ENCODE results near the gene CARMIL1. TPM values are rescaled to one million over a fixed set of nuclear protein-coding genes. Genes with fewer than 3 reads are reported as not detected.

Gene CARMIL1
- total RNA-seq, 1 experiment from 2014 or later, result 25.2 TPM

DNA sequence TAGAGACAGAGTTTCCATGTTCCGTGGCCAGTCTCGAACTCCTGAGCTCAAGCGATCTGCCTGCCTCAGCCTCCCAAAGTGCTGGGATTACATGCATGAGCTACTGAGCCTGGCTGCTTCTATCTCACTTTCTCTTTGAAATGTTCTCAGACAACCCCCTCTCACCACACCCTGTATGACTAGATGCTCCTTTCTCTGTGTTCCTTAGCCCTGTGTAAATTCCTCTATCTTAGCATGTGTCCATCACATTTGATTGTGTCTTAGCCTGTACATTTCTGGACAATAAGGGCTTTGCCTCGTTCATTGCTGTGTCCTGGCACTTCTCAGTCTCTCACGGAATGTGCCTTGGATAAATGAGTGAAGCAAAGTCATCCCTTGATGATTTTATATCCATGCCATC lies 204.8 kb downstream of the CARMIL1 start:
- H3K36me3 Mint-ChIP-seq (ENCODE audit: insufficient read depth, unreplicated experiment), result peaks cover 32% of the 10 kb centered on the region
- H3K4me1 Mint-ChIP-seq (ENCODE audit: insufficient read depth, unreplicated experiment), result no peaks in the 10 kb centered on the region
- BruUV-seq (replicated peaks), result no TSS peak
- no peaks in the 10 kb centered on the region for H3K9me3 Mint-ChIP-seq (ENCODE audit: unreplicated experiment)
- H3K4me3 Mint-ChIP-seq (ENCODE audit: unreplicated experiment), result no peak overlapping the region
- CTCF ChIA-PET, result interaction anchor here (1.3 kb wide), 1 partner anchor 218 kb away, joined by 4 read pairs; no protein-coding TSS in a partner anchor
- TF ChIP-seq, protein P1, sequence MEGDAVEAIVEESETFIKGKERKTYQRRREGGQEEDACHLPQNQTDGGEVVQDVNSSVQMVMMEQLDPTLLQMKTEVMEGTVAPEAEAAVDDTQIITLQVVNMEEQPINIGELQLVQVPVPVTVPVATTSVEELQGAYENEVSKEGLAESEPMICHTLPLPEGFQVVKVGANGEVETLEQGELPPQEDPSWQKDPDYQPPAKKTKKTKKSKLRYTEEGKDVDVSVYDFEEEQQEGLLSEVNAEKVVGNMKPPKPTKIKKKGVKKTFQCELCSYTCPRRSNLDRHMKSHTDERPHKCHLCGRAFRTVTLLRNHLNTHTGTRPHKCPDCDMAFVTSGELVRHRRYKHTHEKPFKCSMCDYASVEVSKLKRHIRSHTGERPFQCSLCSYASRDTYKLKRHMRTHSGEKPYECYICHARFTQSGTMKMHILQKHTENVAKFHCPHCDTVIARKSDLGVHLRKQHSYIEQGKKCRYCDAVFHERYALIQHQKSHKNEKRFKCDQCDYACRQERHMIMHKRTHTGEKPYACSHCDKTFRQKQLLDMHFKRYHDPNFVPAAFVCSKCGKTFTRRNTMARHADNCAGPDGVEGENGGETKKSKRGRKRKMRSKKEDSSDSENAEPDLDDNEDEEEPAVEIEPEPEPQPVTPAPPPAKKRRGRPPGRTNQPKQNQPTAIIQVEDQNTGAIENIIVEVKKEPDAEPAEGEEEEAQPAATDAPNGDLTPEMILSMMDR (IDR thresholded peaks at IDR 0.05; ENCODE audit: unreplicated experiment), result no peak
- POLR2A ChIA-PET, result interaction anchor here (0.6 to 2.2 kb wide), 2 partner anchors 205 to 436 kb away, joined by 4 to 7 read pairs; no protein-coding TSS in a partner anchor
- intact Hi-C loops (cut with micrococcal nuclease), result no loop called here
- H3K27ac Mint-ChIP-seq (ENCODE audit: low read depth, unreplicated experiment), result no peak overlapping the region
- DNase-seq (ENCODE audit: unreplicated experiment), result no peak
- no peaks in the 10 kb centered on the region for H3K27me3 Mint-ChIP-seq (ENCODE audit: insufficient read depth, unreplicated experiment)

DNA sequence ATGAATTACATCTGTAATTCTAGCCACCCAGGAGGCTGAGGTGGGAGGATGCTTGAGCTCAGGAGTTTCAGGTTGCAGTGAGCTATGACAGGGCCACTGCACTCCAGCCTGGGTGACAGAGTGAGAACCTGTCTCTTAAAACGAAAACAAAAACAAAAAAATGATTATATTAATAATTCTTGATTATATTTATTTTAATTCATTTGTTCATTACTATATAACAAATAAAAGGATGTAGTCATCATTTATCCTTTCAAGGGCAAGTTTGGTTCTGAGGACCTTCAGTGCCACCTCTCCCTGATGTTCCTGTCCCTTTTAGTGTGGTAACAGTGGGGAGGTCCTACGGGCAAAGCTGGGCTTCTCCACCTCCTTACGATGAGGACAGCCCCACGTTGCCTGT lies 205.7 kb downstream of the CARMIL1 start:
- no peak for DNase-seq (ENCODE audit: unreplicated experiment)
- peaks cover 34% of the 10 kb centered on the region for H3K36me3 Mint-ChIP-seq (ENCODE audit: insufficient read depth, unreplicated experiment)
- TF ChIP-seq, protein P1 (IDR thresholded peaks at IDR 0.05; ENCODE audit: unreplicated experiment), result no peak
- ChIA-PET POLR2A (interaction anchor here (2.2 kb wide), 1 partner anchor 206 kb away, joined by 7 read pairs; no protein-coding TSS in a partner anchor), CTCF (interaction anchor here (1.0 to 9.1 kb wide), 4 partner anchors 24 to 219 kb away, joined by 3 to 107 read pairs (median 13); partner anchors contain the start of gene CARMIL1)
- no peak overlapping the region for H3K4me3 Mint-ChIP-seq (ENCODE audit: unreplicated experiment)
- no TSS peak for BruUV-seq (replicated peaks)
- no peak overlapping the region for H3K27ac Mint-ChIP-seq (ENCODE audit: low read depth, unreplicated experiment)
- no peaks in the 10 kb centered on the region for H3K27me3 Mint-ChIP-seq (ENCODE audit: insufficient read depth, unreplicated experiment)
- no peaks in the 10 kb centered on the region for H3K9me3 Mint-ChIP-seq (ENCODE audit: unreplicated experiment)
- H3K4me1 Mint-ChIP-seq (ENCODE audit: insufficient read depth, unreplicated experiment), result peaks cover 3% of the 10 kb centered on the region
- intact Hi-C loops (cut with micrococcal nuclease), result no loop called here

GRCh38 chr6:25485821-25486534 lies 206.8 kb downstream of the CARMIL1 start:
- POLR2A ChIA-PET, result interaction anchor here (2.2 kb wide), 1 partner anchor 207 kb away, joined by 7 read pairs; no protein-coding TSS in a partner anchor
- TF ChIP-seq, protein P1 (IDR thresholded peaks at IDR 0.05; ENCODE audit: unreplicated experiment), result no peak
- intact Hi-C loops (cut with micrococcal nuclease), result no loop called here
- BruUV-seq (replicated peaks), result no TSS peak
- H3K9me3 Mint-ChIP-seq (ENCODE audit: unreplicated experiment), result no peaks in the 10 kb centered on the region
- peaks cover 8% of the 10 kb centered on the region for H3K4me1 Mint-ChIP-seq (ENCODE audit: insufficient read depth, unreplicated experiment)
- H3K36me3 Mint-ChIP-seq (ENCODE audit: insufficient read depth, unreplicated experiment), result peaks cover 36% of the 10 kb centered on the region
- CTCF ChIA-PET, result interaction anchor here (0.6 to 9.1 kb wide), 8 partner anchors 23 to 220 kb away, joined by 3 to 107 read pairs (median 3); partner anchors contain the start of gene CARMIL1
- H3K27ac Mint-ChIP-seq (ENCODE audit: low read depth, unreplicated experiment), result no peak overlapping the region
- H3K4me3 Mint-ChIP-seq (ENCODE audit: unreplicated experiment), result no peak overlapping the region
- no peak for DNase-seq (ENCODE audit: unreplicated experiment)
- no peaks in the 10 kb centered on the region for H3K27me3 Mint-ChIP-seq (ENCODE audit: insufficient read depth, unreplicated experiment)

DNA sequence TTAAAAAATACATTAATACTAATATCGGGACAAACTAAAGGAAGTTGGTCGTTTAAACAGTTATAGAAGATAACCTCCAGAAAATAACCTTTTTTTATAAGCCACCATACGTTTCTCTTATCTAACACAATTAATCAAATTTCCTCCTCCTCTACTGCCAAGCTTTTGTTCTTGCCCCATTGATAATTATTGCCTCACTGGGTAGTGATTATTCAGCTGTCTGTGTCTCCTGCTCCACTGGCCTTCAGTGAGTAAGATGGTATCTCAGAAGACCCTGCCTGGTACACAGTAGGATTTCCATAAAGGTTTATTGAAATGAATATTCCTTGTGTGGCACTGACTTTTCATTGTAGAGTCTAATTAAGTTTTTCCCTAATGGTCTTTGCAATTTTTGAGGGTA lies 207.4 kb downstream of the CARMIL1 start:
- CTCF ChIA-PET, result interaction anchor here (0.6 to 9.1 kb wide), 7 partner anchors 89 to 456 kb away, joined by 3 to 107 read pairs (median 6); partner anchors contain the start of gene CARMIL1
- Mint-ChIP-seq H3K27me3 (ENCODE audit: insufficient read depth, unreplicated experiment) (no peaks in the 10 kb centered on the region), H3K4me3 (ENCODE audit: unreplicated experiment) (no peak overlapping the region), H3K36me3 (ENCODE audit: insufficient read depth, unreplicated experiment) (peaks cover 33% of the 10 kb centered on the region), H3K9me3 (ENCODE audit: unreplicated experiment) (no peaks in the 10 kb centered on the region), H3K27ac (ENCODE audit: low read depth, unreplicated experiment) (no peak overlapping the region), H3K4me1 (ENCODE audit: insufficient read depth, unreplicated experiment) (peaks cover 8% of the 10 kb centered on the region)
- DNase-seq (ENCODE audit: unreplicated experiment), result no peak
- no TSS peak for BruUV-seq (replicated peaks)
- intact Hi-C loops (cut with micrococcal nuclease), result no loop called here
- TF ChIP-seq, protein P1 (IDR thresholded peaks at IDR 0.05; ENCODE audit: unreplicated experiment), result no peak
- POLR2A ChIA-PET, result interaction anchor here (0.9 kb wide), 1 partner anchor 368 kb away, joined by 3 read pairs; no protein-coding TSS in a partner anchor
